GM23338 (cell line): Measurements from ENCODE around the gene DEXI.
A peak's percentile ranks its signal among the peaks of the same experiment; 100 is the strongest.

Experiments
- CREB1 ChIP-seq: fragments of 250-450 bp; sonication (Bioruptor Pico); IDR thresholded peaks from 2 replicates; pipeline ENCODE4 v1.5.0; 2020; ENCODE audit warnings: low read depth, mild to moderate bottlenecking, moderate library complexity
- CTCF ChIP-seq, 2 experiments: fragments of 200-600 bp in 1 of 2; sonication (generic) in 1 of 2; conservative IDR thresholded peaks; 2 replicates each; pipeline versions ENCODE4 v1.5.1 to v1.6.1; 2016 to 2017; ENCODE audit warnings: antibody characterized with exemption in 2 of 2, low read depth in 2 of 2, mild to moderate bottlenecking in 2 of 2, moderate library complexity in 1 of 2
- EZH2 ChIP-seq: fragments of 200-600 bp; sonication (generic); IDR thresholded peaks from one replicate; pipeline ENCODE4 v1.8.0; 2017; ENCODE audit warnings: antibody characterized with exemption, mild to moderate bottlenecking, low read depth; ENCODE audit not compliant: unreplicated experiment
- EZH2phosphoT487 ChIP-seq: fragments of 200-600 bp; sonication (generic); IDR thresholded peaks from one replicate; pipeline ENCODE4 v1.8.1; 2018; ENCODE audit warnings: antibody characterized with exemption; ENCODE audit not compliant: unreplicated experiment
- POLR2AphosphoS5 ChIP-seq: IDR thresholded peaks from 2 replicates; pipeline ENCODE4 v1.6.1; 2016; ENCODE audit warnings: antibody characterized with exemption, low read depth
- ZNF331 ChIP-seq: fragments of 250-450 bp; sonication (Bioruptor Pico); IDR thresholded peaks from 2 replicates; pipeline ENCODE4 v1.5.0; 2020; ENCODE audit warnings: low read depth, mild to moderate bottlenecking, moderate library complexity
- TF ChIP-seq, protein P1 (sequence below): IDR thresholded peaks from one replicate; pipeline ENCODE4 v1.6.1; 2018; ENCODE audit warnings: antibody characterized with exemption; ENCODE audit not compliant: unreplicated experiment
- TF ChIP-seq, protein P2 (sequence below): fragments of 250-450 bp; sonication (Bioruptor Pico); IDR thresholded peaks from 2 replicates; pipeline ENCODE4 v1.5.0; 2020; ENCODE audit warnings: mild to moderate bottlenecking, moderate library complexity

DNA sequence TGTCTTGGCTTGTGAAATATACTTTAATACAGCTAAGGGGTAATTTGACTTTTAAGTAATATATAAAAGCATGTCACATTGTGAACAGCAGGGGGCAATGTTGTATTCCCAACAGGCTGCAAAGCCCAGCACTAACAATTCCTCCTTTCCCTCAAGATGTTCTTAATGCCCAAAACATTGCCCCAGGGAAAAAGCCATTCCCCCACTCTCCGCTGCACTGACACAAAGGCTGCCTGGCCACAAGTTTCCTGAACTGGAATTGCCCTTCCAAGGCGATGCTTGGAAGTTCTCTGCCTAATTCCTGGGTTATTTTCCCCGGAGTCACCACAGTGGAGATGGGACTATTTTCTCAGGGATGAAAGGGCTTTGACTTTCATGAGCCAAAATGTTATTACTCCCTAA, 29.3 kb upstream of the DEXI start:
- TF ChIP-seq CTCF (conservative IDR thresholded peaks at IDR 0.05; ENCODE audit: low read depth in 2 of 2) (peak; percentile 77 to 83), EZH2phosphoT487 (no peak), ZNF331 (CRISPR knock-in tag) (no peak), POLR2AphosphoS5 (no peak), EZH2 (no peak), CREB1 (CRISPR knock-in tag) (no peak)
- TF ChIP-seq, protein P1, sequence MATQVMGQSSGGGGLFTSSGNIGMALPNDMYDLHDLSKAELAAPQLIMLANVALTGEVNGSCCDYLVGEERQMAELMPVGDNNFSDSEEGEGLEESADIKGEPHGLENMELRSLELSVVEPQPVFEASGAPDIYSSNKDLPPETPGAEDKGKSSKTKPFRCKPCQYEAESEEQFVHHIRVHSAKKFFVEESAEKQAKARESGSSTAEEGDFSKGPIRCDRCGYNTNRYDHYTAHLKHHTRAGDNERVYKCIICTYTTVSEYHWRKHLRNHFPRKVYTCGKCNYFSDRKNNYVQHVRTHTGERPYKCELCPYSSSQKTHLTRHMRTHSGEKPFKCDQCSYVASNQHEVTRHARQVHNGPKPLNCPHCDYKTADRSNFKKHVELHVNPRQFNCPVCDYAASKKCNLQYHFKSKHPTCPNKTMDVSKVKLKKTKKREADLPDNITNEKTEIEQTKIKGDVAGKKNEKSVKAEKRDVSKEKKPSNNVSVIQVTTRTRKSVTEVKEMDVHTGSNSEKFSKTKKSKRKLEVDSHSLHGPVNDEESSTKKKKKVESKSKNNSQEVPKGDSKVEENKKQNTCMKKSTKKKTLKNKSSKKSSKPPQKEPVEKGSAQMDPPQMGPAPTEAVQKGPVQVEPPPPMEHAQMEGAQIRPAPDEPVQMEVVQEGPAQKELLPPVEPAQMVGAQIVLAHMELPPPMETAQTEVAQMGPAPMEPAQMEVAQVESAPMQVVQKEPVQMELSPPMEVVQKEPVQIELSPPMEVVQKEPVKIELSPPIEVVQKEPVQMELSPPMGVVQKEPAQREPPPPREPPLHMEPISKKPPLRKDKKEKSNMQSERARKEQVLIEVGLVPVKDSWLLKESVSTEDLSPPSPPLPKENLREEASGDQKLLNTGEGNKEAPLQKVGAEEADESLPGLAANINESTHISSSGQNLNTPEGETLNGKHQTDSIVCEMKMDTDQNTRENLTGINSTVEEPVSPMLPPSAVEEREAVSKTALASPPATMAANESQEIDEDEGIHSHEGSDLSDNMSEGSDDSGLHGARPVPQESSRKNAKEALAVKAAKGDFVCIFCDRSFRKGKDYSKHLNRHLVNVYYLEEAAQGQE: no peak
- TF ChIP-seq, protein P2, sequence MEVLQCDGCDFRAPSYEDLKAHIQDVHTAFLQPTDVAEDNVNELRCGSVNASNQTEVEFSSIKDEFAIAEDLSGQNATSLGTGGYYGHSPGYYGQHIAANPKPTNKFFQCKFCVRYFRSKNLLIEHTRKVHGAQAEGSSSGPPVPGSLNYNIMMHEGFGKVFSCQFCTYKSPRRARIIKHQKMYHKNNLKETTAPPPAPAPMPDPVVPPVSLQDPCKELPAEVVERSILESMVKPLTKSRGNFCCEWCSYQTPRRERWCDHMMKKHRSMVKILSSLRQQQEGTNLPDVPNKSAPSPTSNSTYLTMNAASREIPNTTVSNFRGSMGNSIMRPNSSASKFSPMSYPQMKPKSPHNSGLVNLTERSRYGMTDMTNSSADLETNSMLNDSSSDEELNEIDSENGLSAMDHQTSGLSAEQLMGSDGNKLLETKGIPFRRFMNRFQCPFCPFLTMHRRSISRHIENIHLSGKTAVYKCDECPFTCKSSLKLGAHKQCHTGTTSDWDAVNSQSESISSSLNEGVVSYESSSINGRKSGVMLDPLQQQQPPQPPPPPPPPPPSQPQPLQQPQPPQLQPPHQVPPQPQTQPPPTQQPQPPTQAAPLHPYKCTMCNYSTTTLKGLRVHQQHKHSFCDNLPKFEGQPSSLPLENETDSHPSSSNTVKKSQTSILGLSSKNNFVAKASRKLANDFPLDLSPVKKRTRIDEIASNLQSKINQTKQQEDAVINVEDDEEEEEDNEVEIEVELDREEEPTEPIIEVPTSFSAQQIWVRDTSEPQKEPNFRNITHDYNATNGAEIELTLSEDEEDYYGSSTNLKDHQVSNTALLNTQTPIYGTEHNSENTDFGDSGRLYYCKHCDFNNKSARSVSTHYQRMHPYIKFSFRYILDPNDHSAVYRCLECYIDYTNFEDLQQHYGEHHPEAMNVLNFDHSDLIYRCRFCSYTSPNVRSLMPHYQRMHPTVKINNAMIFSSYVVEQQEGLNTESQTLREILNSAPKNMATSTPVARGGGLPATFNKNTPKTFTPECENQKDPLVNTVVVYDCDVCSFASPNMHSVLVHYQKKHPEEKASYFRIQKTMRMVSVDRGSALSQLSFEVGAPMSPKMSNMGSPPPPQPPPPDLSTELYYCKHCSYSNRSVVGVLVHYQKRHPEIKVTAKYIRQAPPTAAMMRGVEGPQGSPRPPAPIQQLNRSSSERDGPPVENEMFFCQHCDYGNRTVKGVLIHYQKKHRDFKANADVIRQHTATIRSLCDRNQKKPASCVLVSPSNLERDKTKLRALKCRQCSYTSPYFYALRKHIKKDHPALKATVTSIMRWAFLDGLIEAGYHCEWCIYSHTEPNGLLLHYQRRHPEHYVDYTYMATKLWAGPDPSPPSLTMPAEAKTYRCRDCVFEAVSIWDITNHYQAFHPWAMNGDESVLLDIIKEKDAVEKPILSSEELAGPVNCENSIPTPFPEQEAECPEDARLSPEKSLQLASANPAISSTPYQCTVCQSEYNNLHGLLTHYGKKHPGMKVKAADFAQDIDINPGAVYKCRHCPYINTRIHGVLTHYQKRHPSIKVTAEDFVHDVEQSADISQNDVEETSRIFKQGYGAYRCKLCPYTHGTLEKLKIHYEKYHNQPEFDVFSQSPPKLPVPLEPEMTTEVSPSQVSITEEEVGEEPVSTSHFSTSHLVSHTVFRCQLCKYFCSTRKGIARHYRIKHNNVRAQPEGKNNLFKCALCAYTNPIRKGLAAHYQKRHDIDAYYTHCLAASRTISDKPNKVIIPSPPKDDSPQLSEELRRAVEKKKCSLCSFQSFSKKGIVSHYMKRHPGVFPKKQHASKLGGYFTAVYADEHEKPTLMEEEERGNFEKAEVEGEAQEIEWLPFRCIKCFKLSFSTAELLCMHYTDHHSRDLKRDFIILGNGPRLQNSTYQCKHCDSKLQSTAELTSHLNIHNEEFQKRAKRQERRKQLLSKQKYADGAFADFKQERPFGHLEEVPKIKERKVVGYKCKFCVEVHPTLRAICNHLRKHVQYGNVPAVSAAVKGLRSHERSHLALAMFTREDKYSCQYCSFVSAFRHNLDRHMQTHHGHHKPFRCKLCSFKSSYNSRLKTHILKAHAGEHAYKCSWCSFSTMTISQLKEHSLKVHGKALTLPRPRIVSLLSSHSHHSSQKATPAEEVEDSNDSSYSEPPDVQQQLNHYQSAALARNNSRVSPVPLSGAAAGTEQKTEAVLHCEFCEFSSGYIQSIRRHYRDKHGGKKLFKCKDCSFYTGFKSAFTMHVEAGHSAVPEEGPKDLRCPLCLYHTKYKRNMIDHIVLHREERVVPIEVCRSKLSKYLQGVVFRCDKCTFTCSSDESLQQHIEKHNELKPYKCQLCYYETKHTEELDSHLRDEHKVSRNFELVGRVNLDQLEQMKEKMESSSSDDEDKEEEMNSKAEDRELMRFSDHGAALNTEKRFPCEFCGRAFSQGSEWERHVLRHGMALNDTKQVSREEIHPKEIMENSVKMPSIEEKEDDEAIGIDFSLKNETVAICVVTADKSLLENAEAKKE: no peak
